ENCODE data around the gene CUEDC1. TPM values are rescaled to one million over a fixed set of nuclear protein-coding genes. Genes with fewer than 3 reads are reported as not detected.

CUEDC1 gene
- total and polyA plus RNA-seq, 2 of the 4 experiments (the other 2 are of a cell fraction), result 4.1 to 21.2 TPM

- TF ChIP-seq RFX5 (IDR thresholded peaks at IDR 0.05; ENCODE audit: low read depth, low read length), result no peak
- no peak for TF ChIP-seq SMC3 (IDR thresholded peaks at IDR 0.05; ENCODE audit: low read depth, low read length)
Measured at GRCh38 chr17:57927048-57927723, 28.0 kb downstream of the CUEDC1 start (continued).

GRCh38 chr17:57926723-57927047, 28.5 kb downstream of the CUEDC1 start:
- peak overlapping the region; percentile 28; the same call in 1 of the 2 replicates for H2AK5ac ChIP-seq (ENCODE audit: low read depth, low read length)
- ChIA-PET CTCF (no interaction called here), POLR2A (ENCODE audit: unreplicated experiment) (interaction anchor here (0.6 kb wide), 1 partner anchor 66 kb away, joined by 3 read pairs; no protein-coding TSS in a partner anchor)
- H3K14ac ChIP-seq (replicated peaks; ENCODE audit: low read depth, low read length), result no peak overlapping the region
- ATAC-seq (ENCODE audit: low read depth) (no peak), DNase-seq (no peak)
- intact Hi-C loops (cut with micrococcal nuclease) (no loop called here), dilution Hi-C loops (cut with HindIII; ENCODE audit: low sequenced_read_pairs, unreplicated experiment) (no loop called here), in situ Hi-C loops (cut with MboI; ENCODE audit: low sequenced_read_pairs) (no loop called here)
- no peak overlapping the region; the same call in 1 of the 2 replicates for H3K23ac ChIP-seq (ENCODE audit: low read depth, low read length)
- no peak overlapping the region for H4K8ac ChIP-seq (ENCODE audit: low read depth in 2 of 2, low read length in 2 of 2)
- no peak overlapping the region for H3K4ac ChIP-seq (ENCODE audit: low read depth, low read length)
- no peak overlapping the region for H3K56ac ChIP-seq (ENCODE audit: extremely low read depth, insufficient read depth, low read length)
- peaks cover 29% of the 10 kb centered on the region for H4K20me1 ChIP-seq (ENCODE audit: insufficient read depth, low read length)
- H3K9me3 ChIP-seq (ENCODE audit: control insufficient read depth, insufficient read depth, low read length), result no peaks in the 10 kb centered on the region
- no peak overlapping the region for H3K4me3 ChIP-seq (ENCODE audit: insufficient read depth, low read depth, low read length)
- H2BK5ac ChIP-seq (ENCODE audit: low read depth, low read length, poor library complexity, severe bottlenecking), result no peak overlapping the region
- H3K9ac ChIP-seq (ENCODE audit: low read depth, low read length), result no peak overlapping the region; the same call in 1 of the 2 replicates
- no TSS peak for BruUV-seq (replicated peaks)
- H2BK120ac ChIP-seq (ENCODE audit: low read depth, low read length), result no peak overlapping the region
- H2BK20ac ChIP-seq (ENCODE audit: low read depth, low read length), result no peak overlapping the region
- peaks cover 4% of the 10 kb centered on the region; the same call in 1 of the 2 replicates for H3K36me3 ChIP-seq (ENCODE audit: control insufficient read depth, insufficient read depth, low read length)
- H3K4me1 ChIP-seq (ENCODE audit: control insufficient read depth, insufficient read depth, low read length), result peaks cover 17% of the 10 kb centered on the region
- H4K91ac ChIP-seq (ENCODE audit: insufficient read depth, low read depth, low read length), result no peak overlapping the region
- no peak overlapping the region for H4K5ac ChIP-seq (ENCODE audit: low read depth, low read length)
- H3K79me1 ChIP-seq (ENCODE audit: low read depth in 1 of 2, low read length in 2 of 2), result peaks cover 39 to 83% of the 10 kb centered on the region in 2 experiments
- peaks cover 23% of the 10 kb centered on the region for H3K9me1 ChIP-seq (ENCODE audit: insufficient read depth, low read length)
- no peaks in the 10 kb centered on the region for H3K27me3 ChIP-seq (ENCODE audit: control insufficient read depth, insufficient read depth, low read length)
- no peak overlapping the region for H2BK15ac ChIP-seq (ENCODE audit: low read depth, low read length)
- WGBS, 2 experiments (ENCODE audit: extremely low coverage in 2 of 2, insufficient read length in 1 of 2), result 61% methylated on average over 5 of the region's 7 CpGs; no CpG with 5 or more reads in 1 of the 2 experiments
- no peak overlapping the region; the same call in 1 of the 2 replicates for H3K4me2 ChIP-seq (ENCODE audit: low read depth, low read length)
- H3K18ac ChIP-seq (ENCODE audit: low read depth, low read length), result no peak overlapping the region
- no peak overlapping the region; the same call in 1 of the 2 replicates for H3K27ac ChIP-seq (ENCODE audit: insufficient read depth, low read length)
- H2AK9ac ChIP-seq (replicated peaks; ENCODE audit: low read depth, low read length, poor library complexity), result peak overlapping the region; percentile 12
- no peak overlapping the region for H2AFZ ChIP-seq (replicated peaks; ENCODE audit: low read length, poor library complexity)
- TF ChIP-seq CEBPB (IDR thresholded peaks at IDR 0.05; ENCODE audit: low read depth, low read length) (no peak), MAFK (IDR thresholded peaks at IDR 0.05; ENCODE audit: low read depth, low read length) (no peak), BHLHE40 (IDR thresholded peaks at IDR 0.05; ENCODE audit: low read depth, low read length) (no peak), MAZ (IDR thresholded peaks at IDR 0.05; ENCODE audit: borderline replicate concordance, low read depth, low read length) (no peak), NFE2L2 (IDR thresholded peaks at IDR 0.05; ENCODE audit: low read depth, low read length) (no peak)

Data from IMR-90 (cell line).